ENCODE results near the gene CD47. TPM values are rescaled to one million over a fixed set of nuclear protein-coding genes. Genes with fewer than 3 reads are reported as not detected.

Gene CD47
- total and polyA plus RNA-seq, 2 donors from 2014 or later = 61.7 to 104 TPM

DNA sequence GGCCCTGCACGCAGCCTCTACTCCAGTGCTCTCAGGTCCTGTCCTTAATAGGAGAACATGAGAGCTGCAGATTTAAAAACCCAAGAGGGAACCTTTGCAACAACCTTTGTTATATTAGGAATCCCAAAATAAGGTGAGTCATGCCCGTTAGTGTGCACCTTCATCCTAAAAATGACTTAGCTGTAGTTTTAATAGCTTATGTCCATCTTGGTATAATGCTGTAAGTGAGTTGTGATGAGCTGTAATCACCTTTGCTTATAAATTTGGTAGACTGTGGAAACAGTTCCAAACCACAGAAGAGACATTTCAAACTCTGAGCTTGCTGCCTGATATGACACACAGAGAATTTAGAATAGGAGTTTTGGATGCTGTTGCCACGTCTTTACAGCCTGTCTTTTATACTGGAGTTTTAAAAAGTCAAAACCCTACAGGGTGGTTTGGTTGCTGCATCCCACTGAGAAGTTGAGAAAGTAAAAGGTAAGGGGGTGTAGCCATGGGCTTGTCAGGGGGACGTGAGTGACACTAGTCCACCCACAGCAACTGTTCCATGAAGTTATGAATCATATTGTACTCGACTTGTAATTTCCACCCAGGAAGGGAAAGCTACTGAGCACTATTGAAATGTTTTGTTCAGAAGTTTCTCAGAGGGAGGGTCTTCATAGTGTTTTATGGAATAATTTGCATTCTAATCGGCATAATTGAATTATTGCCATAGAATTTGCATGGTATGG is 27.4 kb upstream of the CD47 start:
- H3K4me3 ChIP-seq (ENCODE audit: low read length in 3 of 3) = no peak overlapping the region
- no peak overlapping the region for H3K9ac ChIP-seq (ENCODE audit: low read length in 3 of 3)
- TF ChIP-seq, protein P1, sequence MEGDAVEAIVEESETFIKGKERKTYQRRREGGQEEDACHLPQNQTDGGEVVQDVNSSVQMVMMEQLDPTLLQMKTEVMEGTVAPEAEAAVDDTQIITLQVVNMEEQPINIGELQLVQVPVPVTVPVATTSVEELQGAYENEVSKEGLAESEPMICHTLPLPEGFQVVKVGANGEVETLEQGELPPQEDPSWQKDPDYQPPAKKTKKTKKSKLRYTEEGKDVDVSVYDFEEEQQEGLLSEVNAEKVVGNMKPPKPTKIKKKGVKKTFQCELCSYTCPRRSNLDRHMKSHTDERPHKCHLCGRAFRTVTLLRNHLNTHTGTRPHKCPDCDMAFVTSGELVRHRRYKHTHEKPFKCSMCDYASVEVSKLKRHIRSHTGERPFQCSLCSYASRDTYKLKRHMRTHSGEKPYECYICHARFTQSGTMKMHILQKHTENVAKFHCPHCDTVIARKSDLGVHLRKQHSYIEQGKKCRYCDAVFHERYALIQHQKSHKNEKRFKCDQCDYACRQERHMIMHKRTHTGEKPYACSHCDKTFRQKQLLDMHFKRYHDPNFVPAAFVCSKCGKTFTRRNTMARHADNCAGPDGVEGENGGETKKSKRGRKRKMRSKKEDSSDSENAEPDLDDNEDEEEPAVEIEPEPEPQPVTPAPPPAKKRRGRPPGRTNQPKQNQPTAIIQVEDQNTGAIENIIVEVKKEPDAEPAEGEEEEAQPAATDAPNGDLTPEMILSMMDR (IDR thresholded peaks at IDR 0.05; ENCODE audit: borderline replicate concordance, extremely low read depth, insufficient read depth) = no peak
- no peaks in the 10 kb centered on the region for H3K27me3 ChIP-seq (ENCODE audit: control insufficient read depth, insufficient read depth, low read length)
- no peak overlapping the region for H3K27ac ChIP-seq (ENCODE audit: low read depth in 2 of 2, low read length in 2 of 2)
- FAIRE-seq (no peak), DNase-seq (no peak)
- H3K4me1 ChIP-seq (ENCODE audit: control insufficient read depth in 2 of 3, insufficient read depth in 2 of 3, low read depth in 1 of 3, low read length in 3 of 3) = peaks cover 0 to 2% (median 0%) of the 10 kb centered on the region in 3 donors
- intact Hi-C loops (cut with DNase I) = no loop called here
- no peaks in the 10 kb centered on the region for H3K9me3 ChIP-seq (ENCODE audit: control insufficient read depth in 2 of 3, insufficient read depth in 1 of 3, low read length in 3 of 3)
- H3K36me3 ChIP-seq (ENCODE audit: control insufficient read depth in 2 of 3, insufficient read depth in 3 of 3, low read length in 3 of 3) = no peaks in the 10 kb centered on the region

GRCh38 chr3:108117241-108117775 is 26.5 kb upstream of the CD47 start:
- intact Hi-C loops (cut with DNase I) = no loop called here
- no peak overlapping the region for H3K27ac ChIP-seq (ENCODE audit: low read depth in 2 of 2, low read length in 2 of 2)
- TF ChIP-seq, protein P1 (IDR thresholded peaks at IDR 0.05; ENCODE audit: borderline replicate concordance, extremely low read depth, insufficient read depth) = no peak

GRCh38 chr3:108114423-108115065 is 23.7 kb upstream of the CD47 start:
- Histone ChIP-seq H3K4me1 (ENCODE audit: control insufficient read depth in 2 of 3, insufficient read depth in 2 of 3, low read depth in 1 of 3, low read length in 3 of 3) (peaks cover 0 to 2% (median 0%) of the 10 kb centered on the region in 3 donors), H3K27ac (ENCODE audit: low read depth in 2 of 2, low read length in 2 of 2) (no peak overlapping the region), H3K9me3 (ENCODE audit: control insufficient read depth in 2 of 3, insufficient read depth in 1 of 3, low read length in 3 of 3) (no peaks in the 10 kb centered on the region), H3K9ac (ENCODE audit: low read length in 3 of 3) (no peak overlapping the region), H3K36me3 (ENCODE audit: control insufficient read depth in 2 of 3, insufficient read depth in 3 of 3, low read length in 3 of 3) (no peaks in the 10 kb centered on the region), H3K27me3 (ENCODE audit: control insufficient read depth, insufficient read depth, low read length) (no peaks in the 10 kb centered on the region), H3K4me3 (ENCODE audit: low read length in 3 of 3) (no peak overlapping the region)
- TF ChIP-seq, protein P1 (IDR thresholded peaks at IDR 0.05; ENCODE audit: borderline replicate concordance, extremely low read depth, insufficient read depth) = no peak
- FAIRE-seq = no peak
- intact Hi-C loops (cut with DNase I) = no loop called here
- DNase-seq = no peak

More at GRCh38 chr3:108117241-108117775, 26.5 kb upstream of the CD47 start:
- no peak for FAIRE-seq
- H3K4me1 ChIP-seq (ENCODE audit: control insufficient read depth in 2 of 3, insufficient read depth in 2 of 3, low read depth in 1 of 3, low read length in 3 of 3) = peaks cover 0 to 2% (median 0%) of the 10 kb centered on the region in 3 donors
- DNase-seq = no peak
- no peaks in the 10 kb centered on the region for H3K27me3 ChIP-seq (ENCODE audit: control insufficient read depth, insufficient read depth, low read length)
- H3K36me3 ChIP-seq (ENCODE audit: control insufficient read depth in 2 of 3, insufficient read depth in 3 of 3, low read length in 3 of 3) = no peaks in the 10 kb centered on the region
- H3K4me3 ChIP-seq (ENCODE audit: low read length in 3 of 3) = no peak overlapping the region
- no peak overlapping the region for H3K9ac ChIP-seq (ENCODE audit: low read length in 3 of 3)
- no peaks in the 10 kb centered on the region for H3K9me3 ChIP-seq (ENCODE audit: control insufficient read depth in 2 of 3, insufficient read depth in 1 of 3, low read length in 3 of 3)

Measured in kidney (tissue), 14 donors.